ENCODE data around the gene MAP3K20.

Gene MAP3K20

GRCh38 chr2:173043897-173044519, 31.6 kb upstream of the MAP3K20 start:
- no peak for DNase-seq (ENCODE audit: low read depth)
- H3K4me3 ChIP-seq (ENCODE audit: low read length) = no peak overlapping the region
- TF ChIP-seq CTCF (conservative IDR thresholded peaks at IDR 0.05; ENCODE audit: low read depth, low read length) = no peak

- no peak overlapping the region for H3K4me3 ChIP-seq (ENCODE audit: low read length)
- TF ChIP-seq CTCF (conservative IDR thresholded peaks at IDR 0.05; ENCODE audit: low read depth, low read length) = no peak
- no peak for DNase-seq (ENCODE audit: low read depth)
These were observed 31.0 kb upstream of the MAP3K20 start for GRCh38 chr2:173044686-173045085.

- no peak for TF ChIP-seq CTCF (conservative IDR thresholded peaks at IDR 0.05; ENCODE audit: low read depth, low read length)
- DNase-seq (ENCODE audit: low read depth) = no peak
- no peak overlapping the region for H3K4me3 ChIP-seq (ENCODE audit: low read length)
These were observed 30.5 kb upstream of the MAP3K20 start for GRCh38 chr2:173045181-173045580.

- no peak for TF ChIP-seq CTCF (conservative IDR thresholded peaks at IDR 0.05; ENCODE audit: low read depth, low read length)
These were observed 27.1 kb upstream of the MAP3K20 start for GRCh38 chr2:173048522-173048896.

DNA sequence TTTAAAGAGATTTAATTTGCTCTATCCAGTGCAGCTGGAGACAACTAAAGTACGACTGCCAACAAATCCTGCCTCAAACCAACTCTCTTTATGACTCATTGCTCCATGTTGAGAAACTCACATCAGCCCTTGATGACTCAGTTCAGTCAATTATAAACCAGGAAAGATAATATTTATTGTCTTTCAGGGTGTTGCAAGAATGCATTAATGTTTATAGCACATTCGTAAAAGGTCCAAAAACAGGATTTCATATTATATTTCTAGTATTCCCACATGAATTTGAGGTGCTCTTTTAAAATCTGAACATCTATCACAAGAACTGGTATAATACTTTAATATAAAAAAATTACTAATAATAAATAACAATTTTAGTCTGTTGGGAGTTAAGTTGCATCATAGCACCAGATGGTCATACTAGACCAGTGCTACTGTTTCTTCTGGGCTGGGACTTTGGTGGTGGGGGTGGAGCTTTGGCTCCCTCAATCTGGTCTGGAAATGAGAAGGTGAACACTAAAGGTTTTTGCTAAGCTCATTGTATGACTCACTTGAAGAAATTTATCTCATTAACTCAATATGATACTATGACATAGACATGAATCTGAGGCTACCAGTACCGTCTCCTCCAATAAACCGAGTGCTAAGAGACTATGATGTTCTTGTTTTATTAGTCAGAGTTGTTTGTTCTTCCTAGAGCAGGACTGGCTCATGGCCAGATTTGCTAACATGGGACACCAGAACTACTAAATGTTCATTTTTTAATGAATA, 26.6 kb upstream of the MAP3K20 start:
- DNase-seq (ENCODE audit: low read depth) = peak; percentile 86
- no peak overlapping the region for H3K4me3 ChIP-seq (ENCODE audit: low read length)
- no peak for TF ChIP-seq CTCF (conservative IDR thresholded peaks at IDR 0.05; ENCODE audit: low read depth, low read length)

More at GRCh38 chr2:173048522-173048896, 27.1 kb upstream of the MAP3K20 start:
- DNase-seq (ENCODE audit: low read depth) = peak; percentile 21
- no peak overlapping the region for H3K4me3 ChIP-seq (ENCODE audit: low read length)

DNA sequence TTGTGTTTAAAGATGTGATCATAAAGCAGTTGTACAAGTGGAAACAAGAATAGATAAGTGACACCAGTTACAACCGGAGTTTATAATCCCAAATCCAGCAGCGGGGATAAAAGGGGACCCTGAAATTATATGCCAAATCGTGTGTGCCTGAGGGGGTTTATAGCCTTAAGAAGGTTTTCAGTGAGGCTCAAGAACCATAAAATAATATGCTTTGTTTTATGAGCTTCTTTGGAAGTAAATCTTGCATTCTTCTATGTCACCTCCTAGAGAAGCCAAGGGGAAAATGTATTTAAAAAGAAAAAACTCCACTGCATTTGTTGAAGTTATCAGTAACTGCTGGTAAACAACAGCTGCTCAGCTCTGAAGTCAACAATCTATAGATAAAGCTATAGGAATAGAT, 25.8 kb upstream of the MAP3K20 start:
- no peak for DNase-seq (ENCODE audit: low read depth)
- no peak overlapping the region for H3K4me3 ChIP-seq (ENCODE audit: low read length)
- TF ChIP-seq CTCF (conservative IDR thresholded peaks at IDR 0.05; ENCODE audit: low read depth, low read length) = no peak

DNA sequence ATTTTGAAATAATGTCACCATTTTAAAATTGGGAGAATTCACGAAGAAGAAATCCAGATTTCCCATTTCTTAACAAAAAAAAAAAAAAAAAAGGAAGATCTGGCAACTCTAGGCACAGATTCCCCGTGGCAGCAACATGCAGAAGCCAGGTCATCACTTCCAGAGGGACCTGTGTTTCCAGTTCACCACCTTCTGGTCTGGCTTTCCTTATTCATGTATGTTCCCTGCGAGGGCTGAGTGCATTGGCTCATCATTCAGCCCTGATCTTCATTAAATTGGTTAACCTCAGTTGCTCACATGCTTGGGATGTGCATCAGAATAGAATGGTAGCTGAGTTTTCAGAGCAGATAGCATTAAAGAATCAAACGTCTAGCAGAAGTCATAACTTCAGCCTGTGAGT, 25.0 kb upstream of the MAP3K20 start:
- no peak for DNase-seq (ENCODE audit: low read depth)
- H3K4me3 ChIP-seq (ENCODE audit: low read length) = no peak overlapping the region
- no peak for TF ChIP-seq CTCF (conservative IDR thresholded peaks at IDR 0.05; ENCODE audit: low read depth, low read length)

Data from retinal pigment epithelial cell (primary cell).